Upper lobe of left lung (tissue), 4 donors: ENCODE results near the gene FLNB.

ENCODE experiments used
- POLR2A ChIP-seq, 4 donors: fragments of 450-650 bp; IDR thresholded peaks; one replicate each; pipeline ENCODE4 v1.5.1; 2016 to 2017; ENCODE audit warnings: antibody characterized with exemption in 4 of 4, mild to moderate bottlenecking in 2 of 4
- POLR2AphosphoS5 ChIP-seq, 2 donors: sonication (generic); formaldehyde crosslinking; IDR thresholded peaks; one replicate each; pipeline ENCODE4 v1.5.1; 2017; ENCODE audit warnings: antibody characterized with exemption in 2 of 2
- TF ChIP-seq, protein P1 (sequence below), 6 experiments: fragments of 450-650 bp in 4 of 6; fragments of 200-600 bp in 2 of 6; sonication (generic) in 2 of 6; IDR thresholded peaks; one replicate each; pipeline ENCODE4 v1.5.1; 2016 to 2019; ENCODE audit warnings: antibody characterized with exemption in 6 of 6

DNA sequence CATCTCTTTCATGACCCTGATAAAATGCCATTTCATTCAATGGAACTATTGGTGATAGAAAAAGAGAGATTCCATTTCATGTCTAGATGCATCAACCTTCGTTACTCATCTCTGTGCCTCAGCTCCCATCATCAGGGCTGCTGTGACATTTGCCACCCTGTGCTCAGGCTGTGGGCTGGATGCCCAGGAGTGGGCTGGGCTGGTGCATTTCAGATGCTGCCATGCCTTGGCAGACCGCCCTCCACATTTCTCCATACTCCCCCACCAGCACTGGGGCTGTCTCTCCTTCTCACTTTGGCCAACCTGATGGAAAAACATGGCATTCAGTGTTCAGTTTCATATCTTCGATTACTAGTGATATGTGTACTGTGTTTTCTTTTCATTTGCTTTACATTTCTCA, 143.4 kb downstream of the FLNB start:
- TF ChIP-seq POLR2AphosphoS5 (IDR thresholded peaks at IDR 0.05): no peak
- TF ChIP-seq, protein P1, sequence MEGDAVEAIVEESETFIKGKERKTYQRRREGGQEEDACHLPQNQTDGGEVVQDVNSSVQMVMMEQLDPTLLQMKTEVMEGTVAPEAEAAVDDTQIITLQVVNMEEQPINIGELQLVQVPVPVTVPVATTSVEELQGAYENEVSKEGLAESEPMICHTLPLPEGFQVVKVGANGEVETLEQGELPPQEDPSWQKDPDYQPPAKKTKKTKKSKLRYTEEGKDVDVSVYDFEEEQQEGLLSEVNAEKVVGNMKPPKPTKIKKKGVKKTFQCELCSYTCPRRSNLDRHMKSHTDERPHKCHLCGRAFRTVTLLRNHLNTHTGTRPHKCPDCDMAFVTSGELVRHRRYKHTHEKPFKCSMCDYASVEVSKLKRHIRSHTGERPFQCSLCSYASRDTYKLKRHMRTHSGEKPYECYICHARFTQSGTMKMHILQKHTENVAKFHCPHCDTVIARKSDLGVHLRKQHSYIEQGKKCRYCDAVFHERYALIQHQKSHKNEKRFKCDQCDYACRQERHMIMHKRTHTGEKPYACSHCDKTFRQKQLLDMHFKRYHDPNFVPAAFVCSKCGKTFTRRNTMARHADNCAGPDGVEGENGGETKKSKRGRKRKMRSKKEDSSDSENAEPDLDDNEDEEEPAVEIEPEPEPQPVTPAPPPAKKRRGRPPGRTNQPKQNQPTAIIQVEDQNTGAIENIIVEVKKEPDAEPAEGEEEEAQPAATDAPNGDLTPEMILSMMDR (IDR thresholded peaks at IDR 0.05): no peak
- no peak for TF ChIP-seq POLR2A (IDR thresholded peaks at IDR 0.05)
